ENCODE measurements around the gene STAT5A.
"Not testable (repeated sequence)": the region's sequence is repeated elsewhere in the genome, so short reads cannot be mapped to it uniquely, and the experiment has no call there.

Gene STAT5A

DNA sequence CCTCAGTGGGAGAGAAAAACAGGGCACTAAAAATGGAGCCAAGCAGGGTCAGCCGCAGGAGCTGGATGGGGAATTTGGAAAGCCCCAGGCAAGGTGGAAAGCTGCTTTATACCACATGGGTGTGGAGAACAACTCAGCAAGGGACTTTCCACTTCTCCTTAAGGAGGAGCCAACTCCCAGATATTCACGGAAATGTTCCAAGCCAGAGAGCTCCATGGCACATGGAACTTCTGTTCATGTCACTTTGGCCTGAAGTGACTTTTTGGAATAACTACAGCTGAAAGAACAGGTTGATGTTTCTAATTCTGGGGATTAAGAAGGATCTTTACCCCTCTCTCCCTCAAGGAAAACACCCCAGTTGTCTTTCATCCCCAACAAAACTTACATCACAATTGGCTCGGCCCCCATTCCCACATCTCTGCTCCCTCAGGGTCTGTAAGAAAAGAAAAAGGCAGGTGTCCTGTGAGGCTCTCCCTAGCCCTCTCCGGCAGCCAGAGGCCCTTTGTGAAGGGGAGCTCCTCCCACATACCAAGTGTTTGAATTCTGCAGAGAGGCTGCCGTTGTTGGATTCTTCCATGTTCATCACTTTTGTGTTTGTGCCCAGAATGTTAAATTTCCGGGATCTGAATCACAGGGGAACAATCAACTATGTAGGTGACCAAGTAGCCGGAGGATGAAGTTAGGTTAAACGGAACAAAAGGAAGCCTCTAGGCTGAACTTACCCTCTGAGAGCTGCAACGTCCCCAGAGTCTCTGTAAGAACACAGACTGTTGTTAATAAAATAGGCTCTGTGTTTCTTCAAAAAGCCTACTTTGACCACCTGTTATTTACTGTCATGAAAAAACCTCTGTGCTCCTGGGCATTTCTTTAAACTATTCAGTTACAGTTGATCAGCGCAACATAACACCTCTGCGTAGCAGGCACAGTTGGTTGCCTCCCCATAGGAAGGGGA, 41.0 kb downstream of the STAT5A start:
- DNase-seq (ENCODE audit: low read depth in 2 of 2): no peak

DNA sequence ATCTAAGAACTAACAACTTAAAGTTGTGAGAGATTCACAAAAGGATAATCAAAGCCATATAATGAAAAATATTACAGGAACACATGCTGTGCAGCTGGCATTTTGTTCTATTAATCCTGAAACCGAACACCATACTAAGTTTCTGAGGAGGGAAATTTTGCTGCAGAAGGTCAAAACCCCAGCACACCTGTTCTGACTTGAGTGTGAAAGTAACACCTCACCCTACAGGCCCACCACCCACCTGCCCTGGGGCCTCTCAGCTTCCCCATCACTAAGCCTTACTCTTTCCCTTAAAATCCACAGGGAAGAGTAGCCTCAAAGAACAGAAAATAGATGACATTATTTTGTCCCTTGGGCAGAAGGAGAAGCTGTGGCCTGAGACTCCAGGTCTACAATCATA, 44.8 kb downstream of the STAT5A start:
- no peak for DNase-seq (ENCODE audit: low read depth in 2 of 2)

DNA sequence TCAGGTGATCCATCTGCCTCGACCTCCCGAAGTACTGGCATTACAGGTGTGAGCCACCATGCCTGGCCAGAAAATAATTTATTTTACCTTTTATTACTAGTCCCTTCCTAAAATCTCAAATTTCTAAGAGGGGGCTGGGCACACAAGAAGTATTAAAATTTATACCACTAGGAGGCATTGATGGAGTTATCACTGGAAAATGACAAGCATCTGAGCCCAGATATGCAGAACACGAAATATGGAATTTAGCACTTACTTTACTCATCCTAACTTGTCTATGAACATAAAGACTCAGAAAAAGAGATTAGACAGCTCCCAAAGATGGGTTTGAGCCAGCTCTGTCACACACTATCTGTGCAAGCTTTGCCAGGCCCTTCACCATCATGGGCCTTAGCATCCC, 46.4 kb downstream of the STAT5A start:
- DNase-seq (ENCODE audit: low read depth in 2 of 2): no peak

DNA sequence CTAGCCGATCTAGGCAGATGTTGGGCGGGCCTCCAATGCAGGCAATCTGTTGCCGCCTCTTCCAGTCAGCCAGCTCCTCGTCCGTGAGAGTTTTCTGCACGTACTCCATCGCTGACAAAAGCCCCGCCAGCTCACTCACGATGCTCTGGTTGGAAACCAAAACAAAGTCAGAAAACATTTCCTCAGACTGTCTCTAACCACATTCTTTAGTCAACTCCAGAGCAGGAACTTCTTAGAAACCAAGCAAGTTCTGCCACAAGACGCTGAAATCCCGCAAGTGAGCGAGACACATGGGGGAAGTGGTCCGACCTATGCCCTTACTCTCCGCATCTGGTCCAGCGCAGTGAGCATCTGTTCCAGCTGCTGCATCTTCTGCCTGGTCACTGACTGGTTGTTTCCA, 49.1 kb downstream of the STAT5A start:
- peak in 1 of 2 donors; percentile 34 for DNase-seq (ENCODE audit: low read depth in 2 of 2)

DNA sequence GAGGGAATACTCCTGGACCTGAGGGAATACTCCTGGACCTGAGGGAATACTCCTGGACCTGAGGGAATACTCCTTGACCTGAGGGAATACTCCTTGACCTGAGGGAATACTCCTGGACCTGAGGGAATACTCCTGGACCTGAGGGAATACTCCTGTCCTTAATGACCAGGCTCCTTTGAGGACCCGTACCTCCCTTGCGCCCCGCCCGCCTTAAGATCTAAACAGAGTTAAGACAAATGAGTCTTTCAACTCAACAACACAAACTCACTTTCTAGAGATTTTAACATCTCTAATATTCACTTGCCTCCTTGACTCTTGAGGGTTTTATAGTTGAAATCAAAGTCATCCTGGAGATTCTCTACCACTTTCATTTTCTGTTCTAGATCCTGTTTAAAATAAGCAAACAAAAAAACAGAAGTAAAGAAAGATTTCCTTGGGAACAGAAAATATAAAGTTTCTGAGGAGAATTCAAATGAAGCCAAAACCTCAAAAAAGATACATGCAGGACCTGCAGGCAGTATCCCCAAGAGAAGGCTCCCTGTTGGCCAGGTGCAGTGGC, 50.2 kb downstream of the STAT5A start:
- no peak for DNase-seq (ENCODE audit: low read depth in 2 of 2)

DNA sequence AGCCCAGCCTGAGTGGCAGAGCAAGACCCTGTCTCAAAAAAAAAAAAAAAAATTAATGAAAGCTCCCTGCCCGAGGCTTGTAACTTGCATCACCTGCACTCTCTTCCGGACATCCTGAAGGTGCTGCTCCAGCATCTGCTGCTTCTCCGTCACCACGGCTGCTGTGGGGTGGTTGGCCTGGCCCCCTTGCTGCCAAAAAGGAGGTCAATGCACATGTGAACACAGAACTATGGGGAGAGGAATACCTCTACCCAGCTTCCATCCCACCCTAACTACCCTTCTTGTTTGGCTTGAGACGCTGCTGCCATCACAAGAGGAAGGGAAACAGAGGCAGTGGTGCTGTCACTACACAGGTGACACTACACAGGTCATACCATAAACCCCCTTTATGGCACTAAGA, 50.9 kb downstream of the STAT5A start:
- DNase-seq (ENCODE audit: low read depth in 2 of 2): no peak

DNA sequence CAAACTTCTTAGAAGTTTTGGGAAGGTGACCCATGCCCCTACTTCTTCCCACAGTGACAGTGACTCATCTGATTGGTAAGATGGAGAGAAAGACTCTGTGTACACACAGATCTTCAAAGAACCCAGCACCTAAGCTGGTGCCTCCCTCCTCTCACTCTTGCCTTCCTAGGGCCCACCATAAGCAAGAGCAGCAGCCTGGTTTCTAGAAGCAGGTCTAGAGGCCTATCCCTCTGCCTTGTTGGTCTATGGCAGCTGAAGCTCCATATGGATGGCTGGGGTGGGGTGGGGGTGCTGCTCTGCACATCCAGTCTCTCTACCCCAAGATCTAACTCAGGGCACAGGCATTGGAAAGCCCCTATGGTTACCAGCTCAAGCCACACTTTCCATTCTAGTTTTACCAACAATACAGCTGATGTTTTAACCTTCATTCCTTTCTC, 52.4 kb downstream of the STAT5A start:
- no peak for DNase-seq (ENCODE audit: low read depth in 2 of 2)

DNA sequence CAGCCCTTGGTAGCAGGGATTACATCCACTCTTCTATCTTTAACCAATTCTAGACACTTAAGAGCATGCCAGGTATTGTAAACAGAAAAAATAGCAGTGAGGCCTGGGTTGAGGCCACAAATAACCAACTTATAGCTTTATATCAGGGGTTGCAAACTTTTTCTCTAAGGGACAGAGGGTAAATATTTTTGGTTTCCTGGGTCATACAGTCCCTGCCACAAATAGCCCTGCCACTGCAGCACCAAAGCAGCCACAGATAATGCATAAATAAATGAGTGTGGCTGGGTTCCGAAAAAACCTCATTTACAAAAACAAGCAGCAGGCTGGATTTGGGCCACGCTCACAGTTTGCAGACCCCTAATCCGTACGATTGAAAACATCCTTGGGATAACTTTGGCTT, 53.3 kb downstream of the STAT5A start:
- no peak for DNase-seq (ENCODE audit: low read depth in 2 of 2)

DNA sequence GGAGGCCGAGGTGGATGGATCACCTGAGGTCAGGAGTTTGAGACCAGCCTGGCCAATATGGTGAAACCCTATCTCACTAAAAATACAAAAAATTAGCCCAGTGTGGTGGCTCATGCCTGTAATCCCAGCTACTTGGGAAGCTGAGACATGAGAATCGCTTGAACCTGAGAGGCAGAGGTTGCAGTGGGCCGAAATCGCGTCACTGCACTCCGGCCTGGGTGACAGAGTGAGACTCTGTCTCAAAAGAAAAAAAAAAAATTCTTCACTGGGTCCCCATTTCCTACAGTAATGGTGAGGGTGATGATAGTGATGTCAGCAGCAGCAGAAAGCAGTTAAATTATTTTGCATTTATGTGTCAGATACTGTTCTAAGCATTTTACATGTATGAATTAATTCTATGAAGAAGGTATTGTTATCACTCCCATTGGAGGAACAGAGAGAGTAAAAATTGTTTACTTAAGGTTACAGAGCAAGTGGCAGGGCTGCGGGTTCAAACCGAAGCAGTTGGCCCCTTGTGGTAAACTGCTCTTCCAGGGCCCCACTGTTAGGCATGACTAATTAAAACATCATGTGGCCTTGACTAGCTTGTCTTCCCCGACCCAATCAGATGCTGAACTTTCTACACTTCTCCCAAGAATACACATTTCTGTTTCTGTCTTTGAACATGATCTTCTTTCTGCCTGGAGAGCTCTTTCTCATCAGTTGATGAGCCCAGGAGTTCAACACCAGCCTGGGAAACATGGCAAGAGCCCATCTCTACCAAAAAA, 54.1 kb downstream of the STAT5A start:
- no peak for DNase-seq (ENCODE audit: low read depth in 2 of 2)

DNA sequence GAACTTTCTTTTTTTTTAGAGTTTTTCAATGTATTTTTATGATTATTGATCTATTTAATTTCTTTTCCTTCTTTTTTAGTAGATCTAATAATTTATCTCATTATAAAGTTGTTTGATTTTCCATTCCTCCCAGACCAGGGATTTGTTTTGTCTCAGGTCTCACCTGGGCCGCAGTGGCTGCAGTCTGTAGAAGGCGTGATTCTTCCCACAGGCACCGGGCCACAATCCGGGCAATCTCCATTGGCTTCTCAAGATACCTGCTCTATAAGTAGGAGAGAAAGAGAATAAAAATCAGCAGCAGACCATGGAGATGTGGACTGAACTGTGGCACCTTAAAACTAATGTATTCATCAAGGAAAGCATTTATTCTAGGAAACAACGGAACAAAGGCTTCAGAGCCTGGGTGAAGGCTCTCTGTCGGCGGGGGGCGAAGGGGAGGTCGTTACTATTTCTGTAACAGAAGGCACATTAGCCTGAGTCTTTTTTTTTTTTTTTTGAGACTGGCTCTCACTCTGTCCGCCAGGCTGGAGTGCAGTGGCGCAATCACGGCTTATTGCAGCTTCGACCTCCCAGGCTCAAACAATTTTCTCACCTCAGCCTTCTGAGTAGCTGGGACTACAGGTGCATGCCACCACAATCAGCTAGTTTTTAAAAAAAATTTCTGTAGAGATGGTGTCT, 57.2 kb downstream of the STAT5A start:
- no peak for DNase-seq (ENCODE audit: low read depth in 2 of 2)

DNA sequence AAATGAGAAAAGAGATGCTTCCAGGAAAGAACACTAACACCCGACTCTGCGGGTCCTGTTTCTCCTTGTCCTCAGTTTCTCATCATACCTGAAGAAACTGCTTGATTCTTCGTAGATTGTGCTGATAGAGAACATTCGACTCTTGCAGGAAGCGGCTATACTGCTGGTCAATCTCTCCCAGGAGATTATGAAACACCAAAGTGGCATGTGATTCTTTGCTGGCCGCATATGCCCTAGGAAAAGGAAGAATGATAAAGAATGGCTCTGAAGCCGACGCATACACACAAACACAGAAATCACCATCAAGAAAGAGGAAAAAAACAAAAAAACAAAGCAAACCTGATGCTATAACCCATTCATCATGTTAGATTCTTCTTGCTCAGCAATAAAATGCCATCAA, 58.2 kb downstream of the STAT5A start:
- DNase-seq (ENCODE audit: low read depth in 2 of 2): no peak

DNA sequence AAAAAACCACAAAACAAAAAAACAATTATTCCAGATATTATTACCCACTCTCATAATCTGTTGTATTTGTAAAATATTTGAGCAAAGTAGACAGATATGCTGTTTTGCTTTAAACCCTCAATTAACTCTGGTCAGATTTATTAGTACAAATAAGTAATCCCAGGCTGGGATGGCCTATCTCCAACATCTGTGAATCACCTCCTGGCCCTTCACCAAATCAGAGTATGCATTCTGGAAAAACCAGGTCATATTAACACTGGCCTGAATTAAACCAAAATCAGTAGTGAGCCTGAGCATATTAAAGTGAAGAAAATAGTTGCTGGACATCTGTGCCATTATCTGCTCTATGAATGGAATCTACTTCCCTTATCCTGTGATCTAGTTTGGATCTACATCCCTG, 58.9 kb downstream of the STAT5A start:
- no peak for DNase-seq (ENCODE audit: low read depth in 2 of 2)

DNA sequence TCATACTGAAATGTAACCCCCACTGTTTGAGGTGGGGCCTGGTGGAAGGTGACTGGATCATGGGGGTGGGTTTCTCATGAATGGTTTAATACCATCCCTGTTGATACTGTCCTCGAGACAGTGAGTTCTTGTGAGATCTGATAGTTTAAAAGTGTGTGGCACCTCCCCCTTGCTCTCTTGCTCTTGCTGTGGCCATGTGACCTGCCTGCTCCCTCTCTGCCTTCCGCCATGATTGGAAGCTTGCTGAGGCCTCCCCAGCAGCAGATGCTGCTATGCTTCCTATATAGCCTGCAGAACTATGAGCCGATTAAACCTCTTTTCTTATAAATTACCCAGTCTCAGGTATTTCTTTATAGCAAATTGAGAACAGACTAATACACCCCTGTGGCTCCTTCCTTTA, 59.3 kb downstream of the STAT5A start:
- DNase-seq (ENCODE audit: low read depth in 2 of 2): no peak

DNA sequence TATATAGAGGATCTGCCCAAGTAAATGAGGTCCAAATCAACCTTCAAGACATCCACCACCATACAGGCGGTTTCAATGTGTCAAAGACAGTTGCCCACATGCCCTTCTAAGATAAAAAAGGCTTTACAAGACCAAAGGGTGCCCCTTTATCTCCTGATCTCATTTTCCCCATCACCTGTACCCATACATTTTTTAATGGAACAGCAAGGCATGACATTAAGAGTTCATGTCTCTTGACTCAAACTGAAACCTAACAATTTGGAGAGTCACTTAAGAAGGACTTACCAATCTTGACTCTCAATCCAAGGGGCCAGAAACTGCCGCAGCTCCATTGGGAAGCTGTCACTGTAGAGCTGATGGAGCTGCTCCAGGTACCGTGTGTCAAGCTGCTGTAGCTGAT, 59.8 kb downstream of the STAT5A start:
- no peak for DNase-seq (ENCODE audit: low read depth in 2 of 2)

DNA sequence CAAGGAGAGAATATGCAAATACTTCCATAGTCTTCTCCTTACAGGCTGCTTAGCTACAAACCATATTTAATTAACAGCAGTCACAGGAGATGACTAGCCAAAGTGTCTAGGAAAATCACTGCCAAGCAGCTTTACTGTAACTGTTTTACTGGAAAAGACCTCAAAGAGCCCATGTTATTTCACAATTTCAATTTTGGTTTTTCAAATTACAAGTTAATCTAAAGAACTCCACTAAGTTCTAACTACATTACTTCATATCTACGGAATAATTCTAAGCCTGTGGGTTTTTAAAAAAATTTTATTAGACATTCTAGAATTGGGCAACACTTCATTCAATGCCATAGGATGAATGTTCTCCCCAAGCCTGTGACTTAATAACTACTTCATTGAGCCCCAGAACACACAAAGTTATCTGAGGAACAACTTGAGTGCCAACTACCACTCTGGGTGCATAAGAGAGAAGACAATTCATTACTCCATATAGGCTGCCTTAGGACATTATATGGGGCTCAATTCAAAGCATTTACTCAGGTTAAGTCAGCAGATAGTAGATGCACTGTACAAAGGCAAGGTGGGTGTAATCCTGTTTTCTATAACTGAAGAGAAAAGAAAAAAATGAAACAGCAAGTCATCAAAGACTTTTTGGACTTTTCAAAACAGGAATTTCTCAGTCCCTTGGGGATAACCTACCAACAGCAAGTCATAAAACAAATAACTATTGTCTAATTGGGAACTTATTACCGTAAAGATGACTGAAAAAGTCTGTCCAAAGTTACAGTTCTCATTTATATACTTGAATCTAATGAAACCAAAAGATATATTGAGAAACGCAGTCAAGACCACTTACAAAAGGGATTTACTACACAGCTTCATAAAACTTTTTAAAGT, 66.9 kb downstream of the STAT5A start:
- DNase-seq (ENCODE audit: low read depth in 2 of 2): no peak

DNA sequence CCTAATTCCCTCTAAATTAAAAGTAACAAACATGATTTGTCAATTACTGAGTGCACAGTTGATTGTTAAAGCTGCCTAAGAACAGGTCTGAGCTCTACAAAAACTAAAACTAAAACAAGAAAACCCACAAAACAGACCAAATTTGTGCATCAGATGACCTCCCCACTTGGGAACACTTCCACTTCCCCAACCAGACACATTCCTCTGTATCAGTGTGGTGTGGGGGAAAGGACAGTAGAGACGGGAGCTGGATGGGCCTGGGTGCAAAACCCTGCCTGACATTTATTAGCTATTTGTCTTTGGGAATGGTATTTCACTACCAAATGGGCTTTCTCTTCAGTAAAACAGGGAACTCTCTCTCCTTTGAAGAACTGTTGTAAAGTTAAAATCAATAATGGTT, 70.1 kb downstream of the STAT5A start:
- no peak for DNase-seq (ENCODE audit: low read depth in 2 of 2)

DNA sequence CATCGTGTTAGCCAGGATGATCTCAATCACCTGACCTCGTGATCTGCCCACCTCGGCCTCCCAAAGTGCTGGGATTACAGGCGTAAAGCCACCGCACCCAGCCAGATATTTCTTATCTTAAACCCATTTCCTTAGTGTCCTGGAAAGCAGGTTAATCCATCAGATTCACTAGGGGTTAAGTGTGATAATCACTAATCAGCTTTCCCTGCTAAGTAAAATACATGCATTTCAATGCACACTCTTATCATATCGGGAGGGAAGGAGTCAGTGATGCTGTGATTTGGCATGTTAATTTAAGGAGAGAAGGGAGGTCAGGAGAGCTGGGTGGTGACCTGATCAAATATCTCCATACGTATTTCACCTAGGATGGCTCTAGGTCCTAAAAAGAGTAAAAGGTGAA, 70.8 kb downstream of the STAT5A start:
- DNase-seq (ENCODE audit: low read depth in 2 of 2): no peak

DNA sequence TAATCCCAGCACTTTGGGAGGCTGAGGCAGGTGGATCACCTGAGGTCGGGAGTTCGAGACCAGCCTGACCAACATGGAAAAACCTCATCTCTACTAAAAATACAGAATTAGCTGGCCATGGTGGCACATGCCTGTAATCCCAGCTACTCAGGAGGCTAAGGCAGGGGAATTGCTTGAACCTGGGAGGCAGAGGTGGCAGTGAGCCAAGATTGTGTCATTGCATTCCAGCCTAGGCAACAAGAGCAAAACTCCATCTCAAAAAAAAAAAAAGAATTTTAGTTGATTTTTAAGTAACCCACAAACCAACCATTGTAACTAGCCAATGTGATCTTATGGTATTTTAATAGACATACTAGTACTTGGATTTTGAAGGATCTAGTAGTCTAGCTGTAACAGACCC, 72.1 kb downstream of the STAT5A start:
- DNase-seq (ENCODE audit: low read depth in 2 of 2): not testable (repeated sequence)
